ENCODE measurements around the gene HOXD9.

Gene HOXD9

DNA sequence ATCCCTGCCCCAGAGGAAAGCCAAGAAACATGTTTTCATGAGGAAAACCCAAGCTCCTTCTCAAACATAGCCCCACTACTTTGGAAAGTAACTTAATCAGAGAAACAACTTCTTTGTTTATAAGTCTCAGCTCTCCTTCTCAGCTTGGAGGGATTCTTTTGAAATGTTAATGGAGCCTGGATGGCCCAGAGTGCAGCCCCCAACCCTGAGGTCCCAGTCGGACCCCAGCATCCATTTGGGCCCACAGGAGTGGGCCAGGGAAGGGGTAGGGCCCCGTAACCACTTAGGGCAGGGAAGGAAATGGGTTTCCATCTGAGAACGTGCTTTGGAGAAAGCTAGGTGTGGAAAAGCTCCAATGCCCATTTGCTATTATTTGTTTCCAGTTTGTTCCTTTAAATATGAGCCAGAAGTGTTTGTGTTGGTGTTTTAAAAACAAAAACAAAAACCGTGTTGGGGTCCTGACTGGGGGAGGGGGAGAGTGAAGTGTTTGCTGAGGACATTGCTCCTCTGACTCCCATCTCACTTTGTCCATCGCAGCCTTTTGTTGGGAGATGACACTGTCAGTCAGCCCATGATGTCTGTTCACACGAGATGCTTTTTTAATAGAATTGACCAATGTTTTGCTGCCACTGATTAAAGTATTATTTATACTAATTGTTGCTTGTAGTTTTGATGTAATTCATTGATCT is 33.0 kb downstream of the HOXD9 start:
- CTCF ChIA-PET: interaction anchor here (0.6 to 16.2 kb wide), 7 partner anchors 14 to 496 kb away, joined by 3 to 190 read pairs (median 7); no protein-coding TSS in a partner anchor

GRCh38 chr2:176156301-176156806 is 33.8 kb downstream of the HOXD9 start:
- no peak overlapping the region for H3K4me3 ChIP-seq (ENCODE audit: low read depth, low read length)
- ChIA-PET CTCF (interaction anchor here (0.6 to 16.2 kb wide), 5 partner anchors 15 to 495 kb away, joined by 3 to 190 read pairs (median 11); no protein-coding TSS in a partner anchor), POLR2A (no interaction called here)
- TF ChIP-seq, protein P1, sequence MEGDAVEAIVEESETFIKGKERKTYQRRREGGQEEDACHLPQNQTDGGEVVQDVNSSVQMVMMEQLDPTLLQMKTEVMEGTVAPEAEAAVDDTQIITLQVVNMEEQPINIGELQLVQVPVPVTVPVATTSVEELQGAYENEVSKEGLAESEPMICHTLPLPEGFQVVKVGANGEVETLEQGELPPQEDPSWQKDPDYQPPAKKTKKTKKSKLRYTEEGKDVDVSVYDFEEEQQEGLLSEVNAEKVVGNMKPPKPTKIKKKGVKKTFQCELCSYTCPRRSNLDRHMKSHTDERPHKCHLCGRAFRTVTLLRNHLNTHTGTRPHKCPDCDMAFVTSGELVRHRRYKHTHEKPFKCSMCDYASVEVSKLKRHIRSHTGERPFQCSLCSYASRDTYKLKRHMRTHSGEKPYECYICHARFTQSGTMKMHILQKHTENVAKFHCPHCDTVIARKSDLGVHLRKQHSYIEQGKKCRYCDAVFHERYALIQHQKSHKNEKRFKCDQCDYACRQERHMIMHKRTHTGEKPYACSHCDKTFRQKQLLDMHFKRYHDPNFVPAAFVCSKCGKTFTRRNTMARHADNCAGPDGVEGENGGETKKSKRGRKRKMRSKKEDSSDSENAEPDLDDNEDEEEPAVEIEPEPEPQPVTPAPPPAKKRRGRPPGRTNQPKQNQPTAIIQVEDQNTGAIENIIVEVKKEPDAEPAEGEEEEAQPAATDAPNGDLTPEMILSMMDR (IDR thresholded peaks at IDR 0.05; ENCODE audit: insufficient read depth, low read length, missing control alignments): no peak
- no peak for DNase-seq (ENCODE audit: low read depth, low spot score)

More for the DNA sequence above, 33.0 kb downstream of the HOXD9 start:
- TF ChIP-seq, protein P1 (IDR thresholded peaks at IDR 0.05; ENCODE audit: insufficient read depth, low read length, missing control alignments): no peak
- H3K4me3 ChIP-seq (ENCODE audit: low read depth, low read length): no peak overlapping the region
- no peak for DNase-seq (ENCODE audit: low read depth, low spot score)
- POLR2A ChIA-PET: no interaction called here

DNA sequence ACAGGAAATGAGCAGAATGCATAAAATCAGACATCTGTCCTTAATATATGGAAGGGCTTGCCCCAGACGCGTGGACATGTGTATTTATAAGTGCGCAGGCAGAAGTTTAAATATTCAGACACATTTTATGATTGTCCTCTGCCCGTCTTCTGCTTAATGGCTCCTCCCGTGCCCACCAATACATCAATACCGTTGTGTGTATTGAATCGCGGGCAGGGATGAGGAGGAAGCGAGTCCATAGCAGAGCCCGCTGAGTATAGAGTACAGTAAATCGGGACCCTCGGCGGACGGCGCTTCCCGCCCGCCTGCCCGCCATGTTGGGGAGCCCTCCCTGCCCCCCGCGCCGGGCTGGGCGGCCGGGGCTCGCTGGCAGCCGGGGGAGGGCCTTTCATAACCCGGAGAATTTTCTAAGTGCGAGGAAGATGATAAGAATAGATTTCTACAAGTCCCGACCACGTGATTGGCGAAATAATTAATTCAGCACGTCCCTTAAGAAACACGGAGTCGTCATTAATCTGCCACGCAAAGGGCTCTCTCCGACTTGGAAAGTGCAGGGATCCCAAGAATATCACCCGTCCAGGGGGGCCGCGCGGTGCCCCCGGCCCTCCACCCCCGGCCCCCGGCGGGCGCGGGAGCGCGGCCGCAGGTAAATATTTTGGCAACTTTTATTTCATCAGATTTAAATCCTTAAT is 34.4 kb downstream of the HOXD9 start, which contains the start of gene HOXD3:
Gene HOXD3, plus strand, starts transcription at position 501 of the 692 bp plus-strand sequence. CDS start 11,808 bp downstream, outside the sequence.
- TF ChIP-seq, protein P1 (IDR thresholded peaks at IDR 0.05; ENCODE audit: insufficient read depth, low read length, missing control alignments): no peak
- ChIA-PET POLR2A (interaction anchor here (0.6 kb wide), 1 partner anchor 12 kb away, joined by 3 read pairs; no protein-coding TSS in a partner anchor), CTCF (interaction anchor here (1.4 to 16.2 kb wide), 4 partner anchors 16 to 398 kb away, joined by 4 to 190 read pairs (median 38); no protein-coding TSS in a partner anchor)
- no peak for DNase-seq (ENCODE audit: low read depth, low spot score)
- peak within 1 kb of the TSS; percentile 57 for H3K4me3 ChIP-seq (ENCODE audit: low read depth, low read length)

- ChIA-PET CTCF (interaction anchor here (0.6 to 16.2 kb wide), 6 partner anchors 16 to 486 kb away, joined by 3 to 190 read pairs (median 4); no protein-coding TSS in a partner anchor), POLR2A (interaction anchor here (0.6 kb wide), 1 partner anchor 13 kb away, joined by 3 read pairs; no protein-coding TSS in a partner anchor)
- TF ChIP-seq, protein P1 (IDR thresholded peaks at IDR 0.05; ENCODE audit: insufficient read depth, low read length, missing control alignments): no peak
- DNase-seq (ENCODE audit: low read depth, low spot score): no peak
- H3K4me3 ChIP-seq (ENCODE audit: low read depth, low read length): peak overlapping the region; percentile 57
Observed at GRCh38 chr2:176157499-176158185, 35.1 kb downstream of the HOXD9 start.

GRCh38 chr2:176158186-176158591 is 35.7 kb downstream of the HOXD9 start:
- TF ChIP-seq, protein P1 (IDR thresholded peaks at IDR 0.05; ENCODE audit: insufficient read depth, low read length, missing control alignments): no peak
- H3K4me3 ChIP-seq (ENCODE audit: low read depth, low read length): peak overlapping the region; percentile 57
- POLR2A ChIA-PET: no interaction called here
- DNase-seq (ENCODE audit: low read depth, low spot score): no peak
- CTCF ChIA-PET: interaction anchor here (0.6 to 16.2 kb wide), 8 partner anchors 15 to 485 kb away, joined by 3 to 190 read pairs (median 4); no protein-coding TSS in a partner anchor

All from AG04449 (cell line).